ENCODE measurements around the gene OR5A2. TPM values are rescaled to one million over a fixed set of nuclear protein-coding genes. Genes with fewer than 3 reads are reported as not detected.

OR5A2 gene
- total and polyA plus RNA-seq, 10 of the 15 experiments (the other 5 are each of a cell fraction or from before 2014, with no cell fraction given) = not detected

DNA sequence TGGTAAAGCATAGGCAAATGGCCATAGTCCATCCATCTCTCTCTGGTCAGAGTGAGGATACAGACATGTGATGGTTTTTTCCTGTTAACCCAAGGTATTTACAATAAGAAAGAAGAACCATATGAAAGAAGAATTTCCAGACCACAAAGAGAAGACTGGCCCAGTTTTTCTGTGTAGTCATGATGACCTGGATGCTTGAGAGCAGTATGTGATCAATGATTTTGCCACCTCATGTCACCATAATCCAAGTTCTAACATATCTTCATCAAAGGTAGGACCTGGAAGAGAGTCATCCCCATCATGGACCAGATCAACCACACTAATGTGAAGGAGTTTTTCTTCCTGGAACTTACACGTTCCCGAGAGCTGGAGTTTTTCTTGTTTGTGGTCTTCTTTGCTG lies 30.4 kb upstream of the OR5A2 start, which contains the start of gene OR4D6:
TSS of gene OR4D6 (plus strand) at position 301 of the 400 bp plus-strand sequence. CDS start at position 301, 0 bp downstream.
- no peak within 1 kb of the TSS for H3K27ac ChIP-seq (ENCODE audit: control insufficient read depth, insufficient read depth)
- H2AFZ ChIP-seq (ENCODE audit: control insufficient read depth, low read depth, low read length) = no peak within 1 kb of the TSS
- POLR2A ChIA-PET = no interaction called here
- H3K27me3 ChIP-seq (replicated peaks in 1 of 2; ENCODE audit: control insufficient read depth in 2 of 2, insufficient read depth in 2 of 2, low read length in 1 of 2) = peaks cover 0 to 3% of the 10 kb centered on the region in 2 experiments; a peak in 2 of 4 replicates
- no peaks in the 10 kb centered on the region for H4K20me1 ChIP-seq (ENCODE audit: control insufficient read depth, insufficient read depth)
- no peak for ATAC-seq
- no peak within 1 kb of the TSS for H3K4me2 ChIP-seq (ENCODE audit: control insufficient read depth, insufficient read depth)
- no peaks in the 10 kb centered on the region for H3K79me2 ChIP-seq (ENCODE audit: control insufficient read depth, insufficient read depth, low read length)
- TF ChIP-seq HCFC1 (IDR thresholded peaks at IDR 0.05; ENCODE audit: low read length) = no peak
- TF ChIP-seq, protein P1, sequence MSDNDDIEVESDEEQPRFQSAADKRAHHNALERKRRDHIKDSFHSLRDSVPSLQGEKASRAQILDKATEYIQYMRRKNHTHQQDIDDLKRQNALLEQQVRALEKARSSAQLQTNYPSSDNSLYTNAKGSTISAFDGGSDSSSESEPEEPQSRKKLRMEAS (IDR thresholded peaks at IDR 0.05; ENCODE audit: low read depth, low read length) = no peak
- H3K4me1 ChIP-seq (ENCODE audit: control insufficient read depth, insufficient read depth, low read length) = no peaks in the 10 kb centered on the region
- FAIRE-seq = no peak
- CTCF ChIA-PET = no interaction called here
- 41% methylated on average over 2 of the region's 2 CpGs for WGBS (ENCODE audit: insufficient coverage, insufficient replicate concordance, low lambda C conversion rate, missing lambda C conversion rate)
- no peak within 1 kb of the TSS for H3K9ac ChIP-seq (ENCODE audit: control insufficient read depth, insufficient read depth, low read length)
- no TSS peak for BruUV-seq (replicated peaks)
- H3K4me3 ChIP-seq = no peak within 1 kb of the TSS
- no peak for DNase-seq (ENCODE audit: low read depth, low spot score)
- intact Hi-C loops (cut with micrococcal nuclease; ENCODE audit: unreplicated experiment) = no loop called here
- no peaks in the 10 kb centered on the region for H3K36me3 ChIP-seq (ENCODE audit: control insufficient read depth in 2 of 2, insufficient read depth in 2 of 2, low read length in 1 of 2)
- RAD21 ChIA-PET (ENCODE audit: unreplicated experiment) = no interaction called here
- SMC1A ChIA-PET (ENCODE audit: uncharacterized antibody, unreplicated experiment) = no interaction called here
- in situ Hi-C loops (cut with MboI) = no loop called here
- H3K9me3 ChIP-seq (replicated peaks; ENCODE audit: control insufficient read depth, insufficient read depth, low read length) = no peaks in the 10 kb centered on the region

DNA sequence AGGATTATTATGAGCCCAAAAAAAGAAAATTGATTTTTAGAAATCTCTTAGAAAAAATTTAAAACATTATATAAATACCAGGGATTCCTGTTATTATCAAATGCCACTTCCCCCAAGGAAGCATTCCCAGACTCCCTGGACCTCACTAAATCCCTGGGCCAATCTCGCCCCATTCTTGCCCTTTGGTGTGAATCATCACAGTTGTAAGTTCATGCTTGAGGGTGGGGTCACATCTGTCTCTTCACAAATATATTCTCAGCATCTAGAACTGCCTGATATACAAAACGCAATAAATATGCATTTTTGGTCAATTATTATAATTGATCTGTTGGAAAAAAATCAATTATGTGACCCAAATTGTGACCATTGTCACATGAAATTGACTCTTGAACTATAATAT lies 22.3 kb upstream of the OR5A2 start:
- H3K4me2 ChIP-seq (ENCODE audit: control insufficient read depth, insufficient read depth) = no peak overlapping the region
- no peaks in the 10 kb centered on the region for H3K36me3 ChIP-seq (ENCODE audit: control insufficient read depth in 2 of 2, insufficient read depth in 2 of 2, low read length in 1 of 2)
- H3K9me3 ChIP-seq (replicated peaks; ENCODE audit: control insufficient read depth, insufficient read depth, low read length) = no peaks in the 10 kb centered on the region; the same call in 1 of the 3 replicates
- no peaks in the 10 kb centered on the region for H4K20me1 ChIP-seq (ENCODE audit: control insufficient read depth, insufficient read depth)
- no peak overlapping the region for H3K9ac ChIP-seq (ENCODE audit: control insufficient read depth, insufficient read depth, low read length)
- H3K4me1 ChIP-seq (ENCODE audit: control insufficient read depth, insufficient read depth, low read length) = no peaks in the 10 kb centered on the region
- no peak overlapping the region for H3K27ac ChIP-seq (ENCODE audit: control insufficient read depth, insufficient read depth)
- SMC1A ChIA-PET (ENCODE audit: uncharacterized antibody, unreplicated experiment) = no interaction called here
- H3K79me2 ChIP-seq (ENCODE audit: control insufficient read depth, insufficient read depth, low read length) = no peaks in the 10 kb centered on the region
- in situ Hi-C loops (cut with MboI) (no loop called here), intact Hi-C loops (cut with micrococcal nuclease; ENCODE audit: unreplicated experiment) (no loop called here)
- BruUV-seq (replicated peaks) = no TSS peak
- no peaks in the 10 kb centered on the region for H3K27me3 ChIP-seq (replicated peaks in 1 of 2; ENCODE audit: control insufficient read depth in 2 of 2, insufficient read depth in 2 of 2, low read length in 1 of 2)
- FAIRE-seq (no peak), ATAC-seq (no peak), DNase-seq (ENCODE audit: low read depth, low spot score) (no peak)
- H2AFZ ChIP-seq (ENCODE audit: control insufficient read depth, low read depth, low read length) = no peak overlapping the region
- 7% methylated on average over 2 of the region's 2 CpGs for WGBS (ENCODE audit: insufficient coverage, insufficient replicate concordance, low lambda C conversion rate, missing lambda C conversion rate)
- CTCF ChIA-PET = no interaction called here
- POLR2A ChIA-PET = no interaction called here
- H3K4me3 ChIP-seq = no peak overlapping the region
- RAD21 ChIA-PET (ENCODE audit: unreplicated experiment) = no interaction called here
- TF ChIP-seq, protein P2, sequence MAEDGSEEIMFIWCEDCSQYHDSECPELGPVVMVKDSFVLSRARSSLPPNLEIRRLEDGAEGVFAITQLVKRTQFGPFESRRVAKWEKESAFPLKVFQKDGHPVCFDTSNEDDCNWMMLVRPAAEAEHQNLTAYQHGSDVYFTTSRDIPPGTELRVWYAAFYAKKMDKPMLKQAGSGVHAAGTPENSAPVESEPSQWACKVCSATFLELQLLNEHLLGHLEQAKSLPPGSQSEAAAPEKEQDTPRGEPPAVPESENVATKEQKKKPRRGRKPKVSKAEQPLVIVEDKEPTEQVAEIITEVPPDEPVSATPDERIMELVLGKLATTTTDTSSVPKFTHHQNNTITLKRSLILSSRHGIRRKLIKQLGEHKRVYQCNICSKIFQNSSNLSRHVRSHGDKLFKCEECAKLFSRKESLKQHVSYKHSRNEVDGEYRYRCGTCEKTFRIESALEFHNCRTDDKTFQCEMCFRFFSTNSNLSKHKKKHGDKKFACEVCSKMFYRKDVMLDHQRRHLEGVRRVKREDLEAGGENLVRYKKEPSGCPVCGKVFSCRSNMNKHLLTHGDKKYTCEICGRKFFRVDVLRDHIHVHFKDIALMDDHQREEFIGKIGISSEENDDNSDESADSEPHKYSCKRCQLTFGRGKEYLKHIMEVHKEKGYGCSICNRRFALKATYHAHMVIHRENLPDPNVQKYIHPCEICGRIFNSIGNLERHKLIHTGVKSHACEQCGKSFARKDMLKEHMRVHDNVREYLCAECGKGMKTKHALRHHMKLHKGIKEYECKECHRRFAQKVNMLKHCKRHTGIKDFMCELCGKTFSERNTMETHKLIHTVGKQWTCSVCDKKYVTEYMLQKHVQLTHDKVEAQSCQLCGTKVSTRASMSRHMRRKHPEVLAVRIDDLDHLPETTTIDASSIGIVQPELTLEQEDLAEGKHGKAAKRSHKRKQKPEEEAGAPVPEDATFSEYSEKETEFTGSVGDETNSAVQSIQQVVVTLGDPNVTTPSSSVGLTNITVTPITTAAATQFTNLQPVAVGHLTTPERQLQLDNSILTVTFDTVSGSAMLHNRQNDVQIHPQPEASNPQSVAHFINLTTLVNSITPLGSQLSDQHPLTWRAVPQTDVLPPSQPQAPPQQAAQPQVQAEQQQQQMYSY (CRISPR knock-in tag; IDR thresholded peaks at IDR 0.05) = no peak
- TF ChIP-seq MEF2A (IDR thresholded peaks at IDR 0.05; ENCODE audit: insufficient read depth, low read depth, low read length) (no peak), ESRRA (IDR thresholded peaks at IDR 0.05; ENCODE audit: low read length) (no peak), HCFC1 (IDR thresholded peaks at IDR 0.05; ENCODE audit: low read length) (no peak), BMI1 (IDR thresholded peaks at IDR 0.05; ENCODE audit: borderline replicate concordance) (no peak), JUND (IDR thresholded peaks at IDR 0.05; ENCODE audit: low read depth, low read length) (no peak), SMAD1 (IDR thresholded peaks at IDR 0.05; ENCODE audit: low read depth, partially characterized antibody) (no peak), EGR1 (IDR thresholded peaks at IDR 0.05; ENCODE audit: borderline replicate concordance in 1 of 2, low read depth in 2 of 2, low read length in 2 of 2) (no peak)
- TF ChIP-seq, protein P3, sequence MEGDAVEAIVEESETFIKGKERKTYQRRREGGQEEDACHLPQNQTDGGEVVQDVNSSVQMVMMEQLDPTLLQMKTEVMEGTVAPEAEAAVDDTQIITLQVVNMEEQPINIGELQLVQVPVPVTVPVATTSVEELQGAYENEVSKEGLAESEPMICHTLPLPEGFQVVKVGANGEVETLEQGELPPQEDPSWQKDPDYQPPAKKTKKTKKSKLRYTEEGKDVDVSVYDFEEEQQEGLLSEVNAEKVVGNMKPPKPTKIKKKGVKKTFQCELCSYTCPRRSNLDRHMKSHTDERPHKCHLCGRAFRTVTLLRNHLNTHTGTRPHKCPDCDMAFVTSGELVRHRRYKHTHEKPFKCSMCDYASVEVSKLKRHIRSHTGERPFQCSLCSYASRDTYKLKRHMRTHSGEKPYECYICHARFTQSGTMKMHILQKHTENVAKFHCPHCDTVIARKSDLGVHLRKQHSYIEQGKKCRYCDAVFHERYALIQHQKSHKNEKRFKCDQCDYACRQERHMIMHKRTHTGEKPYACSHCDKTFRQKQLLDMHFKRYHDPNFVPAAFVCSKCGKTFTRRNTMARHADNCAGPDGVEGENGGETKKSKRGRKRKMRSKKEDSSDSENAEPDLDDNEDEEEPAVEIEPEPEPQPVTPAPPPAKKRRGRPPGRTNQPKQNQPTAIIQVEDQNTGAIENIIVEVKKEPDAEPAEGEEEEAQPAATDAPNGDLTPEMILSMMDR (IDR thresholded peaks at IDR 0.05 in 2 of 3, conservative IDR thresholded peaks at IDR 0.05 in 1 of 3; ENCODE audit: control insufficient read depth in 2 of 3, extremely low read depth in 1 of 3, insufficient read depth in 1 of 3, low read depth in 3 of 3, low read length in 3 of 3) = no peak

All from GM12878 (cell line).